ENCODE data around the gene TENM3. TPM values are rescaled to one million over a fixed set of nuclear protein-coding genes. Genes with fewer than 3 reads are reported as not detected.
A peak's percentile ranks its signal among the peaks of the same experiment; 100 is the strongest.

Gene TENM3
- total RNA-seq, 1 donor from 2014 or later: 124 TPM

DNA sequence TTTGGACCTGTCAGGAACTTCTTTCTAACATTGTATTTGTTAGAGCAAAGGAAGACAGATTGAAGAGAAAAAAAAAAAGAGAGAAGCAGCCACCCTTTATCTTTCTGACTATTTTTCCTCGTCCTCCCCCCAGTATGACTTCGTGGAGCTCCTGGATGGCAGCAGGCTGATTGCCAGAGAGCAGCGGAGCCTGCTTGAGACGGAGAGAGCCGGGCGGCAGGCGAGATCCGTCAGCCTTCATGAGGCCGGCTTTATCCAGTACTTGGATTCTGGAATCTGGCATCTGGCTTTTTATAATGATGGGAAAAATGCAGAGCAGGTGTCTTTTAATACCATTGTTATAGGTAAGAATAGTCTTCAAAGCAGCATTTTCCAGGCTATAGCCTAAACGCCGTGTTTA, 436.3 kb downstream of the TENM3 start:
- Mint-ChIP-seq H3K9me3 (ENCODE audit: unreplicated experiment) (peaks cover 5% of the 10 kb centered on the region), H3K4me1 (ENCODE audit: low read depth, unreplicated experiment) (peaks cover 7% of the 10 kb centered on the region), H3K27me3 (ENCODE audit: unreplicated experiment) (peaks cover 3% of the 10 kb centered on the region), H3K36me3 (ENCODE audit: unreplicated experiment) (no peaks in the 10 kb centered on the region), H3K4me3 (ENCODE audit: unreplicated experiment) (no peak overlapping the region), H3K27ac (ENCODE audit: unreplicated experiment) (no peak overlapping the region)
- TF ChIP-seq, protein P1, sequence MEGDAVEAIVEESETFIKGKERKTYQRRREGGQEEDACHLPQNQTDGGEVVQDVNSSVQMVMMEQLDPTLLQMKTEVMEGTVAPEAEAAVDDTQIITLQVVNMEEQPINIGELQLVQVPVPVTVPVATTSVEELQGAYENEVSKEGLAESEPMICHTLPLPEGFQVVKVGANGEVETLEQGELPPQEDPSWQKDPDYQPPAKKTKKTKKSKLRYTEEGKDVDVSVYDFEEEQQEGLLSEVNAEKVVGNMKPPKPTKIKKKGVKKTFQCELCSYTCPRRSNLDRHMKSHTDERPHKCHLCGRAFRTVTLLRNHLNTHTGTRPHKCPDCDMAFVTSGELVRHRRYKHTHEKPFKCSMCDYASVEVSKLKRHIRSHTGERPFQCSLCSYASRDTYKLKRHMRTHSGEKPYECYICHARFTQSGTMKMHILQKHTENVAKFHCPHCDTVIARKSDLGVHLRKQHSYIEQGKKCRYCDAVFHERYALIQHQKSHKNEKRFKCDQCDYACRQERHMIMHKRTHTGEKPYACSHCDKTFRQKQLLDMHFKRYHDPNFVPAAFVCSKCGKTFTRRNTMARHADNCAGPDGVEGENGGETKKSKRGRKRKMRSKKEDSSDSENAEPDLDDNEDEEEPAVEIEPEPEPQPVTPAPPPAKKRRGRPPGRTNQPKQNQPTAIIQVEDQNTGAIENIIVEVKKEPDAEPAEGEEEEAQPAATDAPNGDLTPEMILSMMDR (IDR thresholded peaks at IDR 0.05; ENCODE audit: partially characterized antibody, unreplicated experiment): no peak
- DNase-seq: no peak

DNA sequence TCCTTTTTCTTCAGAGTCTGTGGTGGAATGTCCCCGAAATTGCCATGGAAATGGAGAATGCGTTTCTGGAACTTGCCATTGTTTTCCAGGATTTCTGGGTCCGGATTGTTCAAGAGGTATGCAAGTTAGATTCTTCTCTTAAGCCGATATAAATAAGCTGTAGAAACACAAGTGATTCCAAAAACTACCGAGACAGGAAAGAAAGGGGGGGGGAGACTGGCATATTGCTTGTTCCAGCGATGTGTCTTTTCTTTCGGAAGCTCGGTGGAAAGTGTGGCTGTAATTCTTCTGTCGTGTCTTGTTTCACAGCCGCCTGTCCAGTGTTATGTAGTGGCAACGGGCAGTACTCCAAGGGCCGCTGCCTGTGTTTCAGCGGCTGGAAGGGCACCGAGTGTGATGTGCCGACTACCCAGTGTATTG, 437.0 kb downstream of the TENM3 start:
- Mint-ChIP-seq H3K4me3 (ENCODE audit: unreplicated experiment) (no peak overlapping the region), H3K9me3 (ENCODE audit: unreplicated experiment) (peaks cover 5% of the 10 kb centered on the region), H3K36me3 (ENCODE audit: unreplicated experiment) (no peaks in the 10 kb centered on the region), H3K27ac (ENCODE audit: unreplicated experiment) (peak overlapping the region; percentile 28), H3K27me3 (ENCODE audit: unreplicated experiment) (peaks cover 3% of the 10 kb centered on the region), H3K4me1 (ENCODE audit: low read depth, unreplicated experiment) (peaks cover 7% of the 10 kb centered on the region)
- DNase-seq: no peak
- TF ChIP-seq, protein P1 (IDR thresholded peaks at IDR 0.05; ENCODE audit: partially characterized antibody, unreplicated experiment): no peak

DNA sequence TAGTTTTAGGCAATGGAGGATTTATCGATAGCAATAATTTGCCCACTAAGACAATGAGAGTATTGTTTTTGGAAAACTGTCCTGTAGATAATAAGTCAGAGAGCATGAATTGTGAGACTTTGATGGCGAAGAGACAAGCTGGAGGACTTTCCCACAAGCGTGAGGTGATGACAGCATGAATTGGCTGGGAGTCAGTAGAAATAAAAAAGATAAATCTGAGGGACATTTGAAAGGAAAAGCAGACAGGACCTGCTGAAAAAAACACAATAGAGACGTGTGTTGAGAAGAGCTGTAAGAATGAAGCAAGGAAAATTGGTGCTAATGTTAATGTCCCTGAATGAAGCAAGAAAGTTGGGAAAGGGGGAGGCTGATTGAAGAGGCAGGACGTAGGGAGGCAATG, 440.5 kb downstream of the TENM3 start:
- H3K9me3 Mint-ChIP-seq (ENCODE audit: unreplicated experiment): peaks cover 5% of the 10 kb centered on the region
- DNase-seq: no peak
- peaks cover 7% of the 10 kb centered on the region for H3K4me1 Mint-ChIP-seq (ENCODE audit: low read depth, unreplicated experiment)
- no peaks in the 10 kb centered on the region for H3K36me3 Mint-ChIP-seq (ENCODE audit: unreplicated experiment)
- no peak overlapping the region for H3K27ac Mint-ChIP-seq (ENCODE audit: unreplicated experiment)
- H3K27me3 Mint-ChIP-seq (ENCODE audit: unreplicated experiment): peaks cover 3% of the 10 kb centered on the region
- no peak overlapping the region for H3K4me3 Mint-ChIP-seq (ENCODE audit: unreplicated experiment)
- TF ChIP-seq, protein P1 (IDR thresholded peaks at IDR 0.05; ENCODE audit: partially characterized antibody, unreplicated experiment): no peak

DNA sequence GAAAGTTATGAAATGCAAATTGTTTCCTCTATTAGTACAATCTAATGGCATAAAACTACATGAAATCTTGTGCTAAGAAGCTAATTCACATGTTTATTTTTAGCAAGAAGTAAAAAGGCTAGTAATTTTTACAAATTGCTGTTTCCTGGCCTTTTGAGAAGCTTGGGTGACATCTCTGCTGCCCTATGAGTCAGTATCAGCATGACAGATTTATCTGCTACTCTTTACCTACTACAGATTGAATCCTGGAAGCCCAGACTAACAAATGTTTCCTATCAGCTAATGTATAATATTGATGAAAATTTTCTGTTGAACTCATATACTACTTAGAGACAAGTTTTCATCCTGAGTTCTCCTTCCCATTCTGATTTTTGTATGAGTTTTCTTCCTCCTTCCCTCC, 441.6 kb downstream of the TENM3 start:
- H3K27ac Mint-ChIP-seq (ENCODE audit: unreplicated experiment): no peak overlapping the region
- H3K9me3 Mint-ChIP-seq (ENCODE audit: unreplicated experiment): peaks cover 5% of the 10 kb centered on the region
- no peak for DNase-seq
- peaks cover 3% of the 10 kb centered on the region for H3K27me3 Mint-ChIP-seq (ENCODE audit: unreplicated experiment)
- H3K36me3 Mint-ChIP-seq (ENCODE audit: unreplicated experiment): no peaks in the 10 kb centered on the region
- TF ChIP-seq, protein P1 (IDR thresholded peaks at IDR 0.05; ENCODE audit: partially characterized antibody, unreplicated experiment): no peak
- no peak overlapping the region for H3K4me3 Mint-ChIP-seq (ENCODE audit: unreplicated experiment)
- peaks cover 7% of the 10 kb centered on the region for H3K4me1 Mint-ChIP-seq (ENCODE audit: low read depth, unreplicated experiment)

DNA sequence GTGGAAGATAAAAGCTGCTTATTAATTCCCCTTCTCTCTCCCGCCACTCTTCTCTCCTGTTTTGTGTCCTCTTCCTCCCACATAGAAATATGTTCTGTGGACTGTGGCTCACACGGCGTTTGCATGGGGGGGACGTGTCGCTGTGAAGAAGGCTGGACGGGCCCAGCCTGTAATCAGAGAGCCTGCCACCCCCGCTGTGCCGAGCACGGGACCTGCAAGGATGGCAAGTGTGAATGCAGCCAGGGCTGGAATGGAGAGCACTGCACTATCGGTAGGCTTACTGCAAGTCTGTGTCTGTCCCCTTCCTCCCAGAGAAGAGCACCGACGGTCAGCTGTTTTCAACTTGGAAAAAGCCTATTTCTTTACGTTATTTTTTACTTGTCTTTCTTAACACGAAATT, 444.9 kb downstream of the TENM3 start:
- Mint-ChIP-seq H3K27ac (ENCODE audit: unreplicated experiment) (no peak overlapping the region), H3K9me3 (ENCODE audit: unreplicated experiment) (no peaks in the 10 kb centered on the region), H3K4me3 (ENCODE audit: unreplicated experiment) (no peak overlapping the region), H3K27me3 (ENCODE audit: unreplicated experiment) (peaks cover 2% of the 10 kb centered on the region), H3K4me1 (ENCODE audit: low read depth, unreplicated experiment) (peaks cover 8% of the 10 kb centered on the region), H3K36me3 (ENCODE audit: unreplicated experiment) (no peaks in the 10 kb centered on the region)
- DNase-seq: no peak
- TF ChIP-seq, protein P1 (IDR thresholded peaks at IDR 0.05; ENCODE audit: partially characterized antibody, unreplicated experiment): no peak

Measured in glutamatergic neuron (in vitro differentiated cells).